Stimulated activated naive CD8-positive, alpha-beta T cell treated with anti-CD3 and anti-CD28 coated beads, Interleukin-15, Interleukin-2, amounts not matched to agents 100 U/mL and 50 U/mL, for 24 hours (primary cell): Measurements from ENCODE around the gene NEXMIF.
"Not testable (repeated sequence)": the region's sequence is repeated elsewhere in the genome, so short reads cannot be mapped to it uniquely, and the experiment has no call there.

ENCODE experiments used
- ATAC-seq: fragments of 150-1000 bp; cut with Tn5 transposase; one replicate; pipeline ENCODE4 v1.10.0; 2021
- DNase-seq: peaks from one replicate; pipeline ENCODE4 v3.0.0; 2021

NEXMIF gene

DNA sequence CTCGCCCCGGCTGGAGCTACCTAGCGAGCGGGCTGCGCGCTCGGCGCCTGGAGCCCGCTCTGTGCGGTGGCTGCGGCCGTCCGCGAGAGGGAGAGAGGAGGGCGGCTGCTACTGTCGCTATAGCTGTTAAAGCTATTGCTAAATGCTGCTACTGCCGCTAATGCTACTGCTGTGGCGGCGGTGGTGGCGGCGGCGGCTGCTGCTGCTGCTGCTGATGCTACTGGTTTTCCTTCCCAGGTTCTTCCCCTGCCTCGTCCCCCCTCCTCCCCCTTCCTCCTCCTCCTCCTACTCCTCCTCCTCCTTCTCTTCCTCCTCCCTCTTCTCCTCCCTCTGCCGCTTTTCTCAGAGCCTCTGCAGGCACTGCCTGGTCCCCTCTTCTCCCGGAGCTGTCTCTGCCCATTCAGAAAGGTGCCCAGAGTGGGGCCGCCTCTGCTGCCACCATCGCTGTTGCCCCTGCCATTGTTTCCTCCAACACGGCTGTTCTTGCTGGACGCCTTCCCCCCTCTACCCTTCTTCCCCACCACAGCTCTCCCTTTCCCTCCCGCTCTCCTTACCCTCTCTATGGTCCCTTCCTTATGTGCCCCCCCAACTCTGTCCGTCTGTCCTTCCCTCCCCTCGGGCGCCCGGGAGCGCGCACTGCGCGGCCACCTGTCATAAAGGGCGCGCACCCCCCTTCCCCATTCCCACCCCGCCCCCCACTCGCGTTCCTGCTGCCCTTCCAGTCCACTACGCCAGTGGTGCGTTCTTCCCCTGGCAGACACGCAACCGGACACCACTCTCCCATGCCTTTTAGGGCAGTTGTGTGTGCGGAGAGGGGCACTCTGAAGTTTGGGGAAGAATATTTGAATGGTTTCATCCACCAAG lies at the start of gene NEXMIF:
Gene NEXMIF (minus strand): TSS at position 228 of the 864 bp plus-strand sequence.
- peak; percentile 72 for ATAC-seq
- no peak for DNase-seq

- not testable (repeated sequence) for ATAC-seq, DNase-seq
These were observed 36.7 kb upstream of the NEXMIF start for GRCh38 chrX:74961962-74962361.

DNA sequence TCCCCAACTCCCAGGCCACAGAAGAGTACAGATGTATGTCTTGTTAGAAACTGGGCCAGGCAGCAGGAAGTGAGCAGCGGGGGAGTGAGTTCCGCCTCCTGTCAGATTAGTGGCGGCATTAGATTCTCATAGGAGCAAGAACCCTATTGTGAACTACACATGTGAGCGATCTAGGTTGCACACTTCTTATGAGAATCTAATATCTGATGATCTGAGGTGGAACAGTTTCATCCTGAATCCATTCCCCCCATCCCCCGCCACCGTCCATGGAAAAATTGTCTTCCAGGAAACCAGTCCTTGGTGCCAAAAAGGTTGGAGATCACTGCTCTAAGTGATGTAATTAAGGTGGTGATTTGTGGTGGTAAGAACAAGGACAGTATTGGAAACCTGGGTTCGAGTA lies 24.5 kb upstream of the NEXMIF start:
- DNase-seq (no peak), ATAC-seq (no peak)

- no peak for DNase-seq
- ATAC-seq: no peak
These were observed 15.2 kb upstream of the NEXMIF start for GRCh38 chrX:74940414-74940813.

DNA sequence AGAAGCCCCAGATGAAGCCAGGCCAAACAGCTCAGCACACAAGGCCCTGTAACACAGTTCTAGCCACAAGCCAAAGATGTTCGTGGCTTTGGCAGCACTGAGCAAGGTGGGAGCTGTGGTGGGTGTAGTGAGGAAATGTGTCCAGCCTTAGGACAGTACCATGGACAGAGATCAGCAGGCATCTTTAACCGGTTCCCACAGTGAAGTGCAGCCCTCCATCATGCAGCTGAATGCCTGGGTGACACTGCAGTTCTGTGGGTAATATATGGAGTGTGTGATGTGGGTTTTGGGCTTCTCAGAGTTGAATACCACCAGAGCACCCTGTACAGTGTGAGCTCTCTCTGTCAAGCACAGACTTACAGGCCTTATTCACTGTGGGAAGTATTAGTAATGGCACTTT lies 6.0 kb upstream of the NEXMIF start:
- ATAC-seq (no peak), DNase-seq (no peak)

DNA sequence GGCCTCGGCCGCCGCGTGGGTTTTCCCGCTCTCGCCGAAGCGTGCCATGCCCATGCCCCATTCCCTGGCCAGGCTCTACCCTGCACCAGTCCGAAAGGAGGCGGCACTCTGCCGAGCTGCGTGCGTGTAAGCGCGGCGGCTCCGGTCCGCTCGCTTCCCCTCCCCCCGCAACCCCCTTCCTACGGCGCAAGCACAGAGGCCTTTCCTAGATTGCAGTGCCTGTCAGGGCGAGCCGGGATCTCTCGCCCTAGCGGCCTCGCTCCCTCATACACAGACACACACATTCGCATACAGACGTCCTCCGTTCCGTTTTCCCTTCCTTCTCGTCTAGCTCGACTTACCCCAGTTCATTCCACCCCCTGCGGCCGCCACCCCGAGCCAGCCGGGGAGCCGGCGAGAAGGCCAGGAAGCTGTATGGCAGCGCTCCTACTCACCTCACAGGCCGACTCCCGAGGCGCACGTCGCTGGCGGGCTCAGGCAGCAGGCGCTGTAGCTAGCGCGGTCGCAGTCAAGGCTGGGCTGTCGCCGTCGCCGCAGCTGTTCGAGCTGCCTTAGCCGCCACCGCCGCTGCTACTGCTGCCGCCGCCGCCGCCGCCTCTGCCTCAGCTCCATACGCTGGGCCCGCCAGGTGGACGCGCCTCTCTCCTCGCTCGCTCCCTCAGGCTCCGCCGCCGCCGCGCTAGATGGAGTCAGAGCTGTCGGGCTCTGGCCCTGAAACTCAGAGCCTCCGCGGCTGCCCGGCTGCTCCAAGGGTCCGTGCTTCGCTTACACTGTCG lies 615 bp downstream of the NEXMIF start:
- ATAC-seq: peak; percentile 68
- peak; percentile 25 for DNase-seq

DNA sequence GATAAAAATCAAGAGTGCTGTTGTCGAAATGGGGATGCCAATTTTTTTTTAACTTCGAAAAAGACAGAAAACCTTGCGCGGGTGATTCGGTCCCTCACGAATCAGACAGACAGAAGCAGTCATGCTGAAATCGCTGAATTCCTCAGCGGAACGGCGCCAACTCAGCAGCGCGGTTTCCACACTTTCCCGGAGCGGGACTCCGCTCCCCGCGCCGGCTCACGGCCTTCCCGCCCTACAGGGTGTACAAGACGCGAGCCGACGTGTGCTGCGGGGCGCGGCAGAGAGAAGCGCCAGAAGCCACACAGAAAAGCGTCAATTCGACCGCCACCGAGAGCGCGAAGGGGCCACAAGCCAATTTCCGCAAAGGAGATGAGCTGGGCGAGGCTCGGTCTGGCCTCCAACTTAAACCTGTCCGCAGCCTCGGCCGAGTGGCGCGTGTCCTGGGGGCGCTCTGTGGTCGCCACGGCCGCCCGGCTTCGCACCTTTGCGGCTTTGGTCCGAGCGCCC lies 1.3 kb downstream of the NEXMIF start:
- no peak for ATAC-seq
- DNase-seq: peak; percentile 3

DNA sequence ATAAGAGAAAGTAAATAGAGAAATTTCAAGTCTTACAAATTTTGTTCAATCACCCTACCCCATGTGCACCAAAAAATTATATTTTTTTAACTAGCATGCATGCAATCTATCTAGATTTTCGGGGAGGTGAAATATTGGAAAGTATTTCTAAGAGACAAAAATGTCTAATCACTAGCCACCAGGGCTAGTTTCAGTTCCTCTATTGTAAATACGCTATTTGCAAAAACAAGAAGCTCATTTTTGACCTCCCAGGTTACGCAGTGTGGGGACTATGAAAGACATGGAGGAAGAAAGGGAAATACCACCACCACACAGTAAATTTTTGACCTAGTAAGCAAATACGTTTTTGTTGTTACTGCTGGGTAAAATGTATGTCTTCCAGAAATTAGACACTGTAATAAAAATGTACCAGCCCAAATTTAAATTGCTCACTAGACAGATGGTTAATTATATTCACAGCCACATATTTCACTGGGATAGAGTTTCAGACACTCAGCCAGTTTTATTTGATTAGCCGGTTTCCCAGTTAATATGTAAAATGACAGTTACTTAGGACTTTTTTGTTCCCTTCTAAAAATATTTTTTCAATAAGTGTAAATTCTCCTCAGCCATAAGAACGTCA lies 2.2 kb downstream of the NEXMIF start:
- no peak for ATAC-seq
- DNase-seq: no peak

GRCh38 chrX:74911494-74911893 lies 13.8 kb downstream of the NEXMIF start:
- ATAC-seq (no peak), DNase-seq (no peak)

GRCh38 chrX:74906417-74906816 lies 18.8 kb downstream of the NEXMIF start:
- no peak for ATAC-seq
- DNase-seq: no peak

DNA sequence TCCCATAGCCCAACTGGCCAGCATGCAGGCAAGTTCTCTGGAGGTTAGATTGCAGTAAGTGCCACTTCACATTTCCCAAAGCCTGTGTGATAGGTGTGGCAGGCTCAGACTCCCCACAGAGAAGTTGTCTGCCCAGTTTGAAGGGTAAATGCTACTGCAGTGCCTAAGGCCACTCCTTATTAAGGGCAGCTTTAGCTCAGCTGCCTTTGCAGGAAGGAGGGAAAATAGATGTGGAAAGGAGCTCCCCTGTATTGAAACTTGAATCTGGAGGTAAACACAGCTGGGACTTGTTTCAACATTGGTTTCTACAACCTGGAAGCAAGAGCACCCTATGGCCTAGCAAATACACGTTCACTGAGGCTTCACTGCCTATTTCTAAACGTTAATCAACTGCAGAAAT lies 22.4 kb downstream of the NEXMIF start:
- DNase-seq (no peak), ATAC-seq (no peak)

DNA sequence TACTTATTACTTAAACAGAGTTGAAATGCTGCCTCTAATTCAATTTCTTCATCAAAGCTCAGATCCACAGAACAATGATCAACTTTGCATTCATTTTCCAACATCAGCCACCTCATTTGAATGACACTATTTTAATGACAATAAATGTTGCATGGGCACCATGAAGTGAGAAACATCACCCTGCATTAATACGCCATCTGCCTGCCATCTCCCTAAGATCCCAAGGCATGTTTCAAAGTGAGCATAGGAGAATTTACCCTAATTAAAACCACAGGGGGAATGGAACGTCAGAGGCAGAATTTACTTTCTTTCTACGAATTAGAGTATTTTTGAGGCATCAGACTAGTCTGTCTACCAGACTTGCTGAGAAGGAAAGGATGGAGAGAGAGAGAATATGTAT lies 32.7 kb downstream of the NEXMIF start:
- DNase-seq: no peak
- ATAC-seq: no peak

DNA sequence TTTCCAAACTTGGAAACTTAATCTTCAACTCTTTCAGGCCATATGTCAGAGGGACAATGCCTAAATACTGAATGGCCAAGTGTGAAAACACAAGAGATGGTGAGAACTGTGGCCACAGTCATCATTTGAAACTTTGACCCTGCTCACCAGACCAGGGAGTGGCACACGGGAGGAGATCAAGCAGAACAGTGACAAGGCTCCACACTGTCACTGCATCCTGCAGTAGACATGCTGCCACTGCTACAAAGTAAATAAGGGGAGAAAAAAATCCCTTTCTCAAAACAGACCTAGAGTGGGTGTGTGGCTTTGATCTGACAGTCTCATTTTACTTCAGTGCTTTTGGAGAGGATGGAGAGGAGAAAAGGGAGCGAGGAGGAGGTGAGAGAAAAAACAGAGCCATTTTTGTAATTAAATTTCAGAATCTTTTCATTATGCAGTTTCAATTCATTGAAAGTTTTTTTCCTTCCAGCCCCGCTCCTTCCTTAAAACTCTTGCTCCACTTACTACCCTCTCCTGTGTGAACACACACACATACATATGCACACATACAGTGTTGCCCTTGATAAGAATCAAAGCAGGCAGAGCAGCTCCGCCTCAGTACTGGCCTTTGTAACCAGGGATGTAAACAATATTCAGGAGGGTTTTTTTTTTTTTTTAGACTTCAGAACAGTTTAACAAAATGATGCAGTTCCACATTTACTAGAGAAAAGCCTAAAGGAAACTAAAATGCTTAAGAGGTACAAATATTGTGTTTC lies 34.4 kb downstream of the NEXMIF start:
- ATAC-seq (no peak), DNase-seq (no peak)

DNA sequence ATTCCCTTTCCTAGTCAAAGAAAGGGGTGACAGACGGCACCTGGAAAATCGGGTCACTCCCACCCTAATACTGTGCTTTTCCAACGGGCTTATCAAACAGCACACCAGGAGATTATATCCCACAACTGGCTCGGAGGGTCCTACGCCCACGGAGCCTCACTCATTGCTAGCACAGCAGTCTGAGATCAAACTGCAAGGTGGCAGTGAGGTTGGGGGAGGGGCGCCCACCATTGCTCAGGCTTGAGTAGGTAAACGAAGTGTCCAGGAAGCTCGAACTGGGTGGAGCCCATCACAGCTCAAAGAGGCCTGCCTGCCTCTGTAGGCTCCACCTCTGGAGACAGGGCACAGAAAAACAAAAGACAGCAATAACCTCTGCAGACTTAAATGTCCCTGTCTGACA lies 42.9 kb downstream of the NEXMIF start:
- not testable (repeated sequence) for DNase-seq, ATAC-seq

- DNase-seq (no peak), ATAC-seq (no peak)
These were observed 59.5 kb downstream of the NEXMIF start for GRCh38 chrX:74865725-74866124.

- ATAC-seq: no peak
- no peak for DNase-seq
These were observed 72.0 kb downstream of the NEXMIF start for GRCh38 chrX:74853255-74853654.

DNA sequence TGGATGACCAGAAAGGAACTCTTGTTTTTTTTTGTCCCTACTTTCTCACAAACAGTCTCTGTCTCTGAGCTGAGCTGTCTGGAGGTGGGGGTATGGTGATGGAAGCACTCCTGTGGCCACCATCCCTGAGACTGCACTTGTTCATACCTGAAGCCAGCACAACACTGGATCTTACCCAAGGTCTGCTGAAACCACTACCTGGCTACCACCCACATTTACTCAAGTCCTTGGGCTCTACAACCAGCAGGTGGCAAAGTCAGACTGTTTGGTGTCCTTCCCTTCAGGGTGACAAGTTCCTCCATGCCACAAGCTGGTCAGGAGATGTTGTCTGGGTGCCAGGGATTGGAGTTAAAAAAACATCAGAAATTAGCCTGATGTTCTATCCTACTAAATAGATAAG lies 89.7 kb downstream of the NEXMIF start:
- ATAC-seq: no peak
- no peak for DNase-seq

DNA sequence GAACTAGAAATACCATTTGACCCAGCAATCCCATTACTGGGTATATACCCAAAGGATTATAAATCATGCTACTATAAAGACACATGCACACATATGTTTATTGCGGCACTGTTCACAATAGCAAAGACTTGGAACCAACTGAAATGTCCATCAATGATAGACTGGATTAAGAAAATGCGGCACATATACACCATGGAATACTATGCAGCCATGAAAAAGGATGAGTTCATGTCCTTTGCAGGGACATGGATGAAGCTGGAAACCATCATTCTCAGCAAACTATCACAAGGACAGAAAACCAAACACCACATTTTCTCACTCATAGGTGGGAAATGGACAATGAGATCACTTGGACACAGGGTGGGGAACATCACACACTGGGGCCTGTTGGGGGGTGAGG lies 105.5 kb downstream of the NEXMIF start:
- not testable (repeated sequence) for DNase-seq, ATAC-seq

DNA sequence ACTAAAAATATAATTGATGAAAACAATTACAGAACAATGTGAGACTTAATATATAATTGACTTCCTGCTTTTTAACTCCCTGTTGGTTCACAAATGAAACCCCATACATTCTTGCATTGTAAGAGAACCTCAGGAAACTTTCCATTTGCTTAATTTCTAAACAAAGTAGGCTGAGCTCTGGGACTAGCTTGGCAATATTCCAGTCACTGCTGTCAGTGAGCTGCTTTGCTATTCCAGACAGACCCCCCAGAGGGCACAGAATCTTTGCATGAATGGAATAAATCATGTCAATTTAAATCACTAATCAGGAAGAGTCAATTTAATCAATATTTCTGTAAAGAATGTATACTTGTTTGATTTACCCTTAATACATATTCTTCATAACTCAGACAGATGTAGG lies 110.6 kb downstream of the NEXMIF start:
- ATAC-seq (no peak), DNase-seq (no peak)

DNA sequence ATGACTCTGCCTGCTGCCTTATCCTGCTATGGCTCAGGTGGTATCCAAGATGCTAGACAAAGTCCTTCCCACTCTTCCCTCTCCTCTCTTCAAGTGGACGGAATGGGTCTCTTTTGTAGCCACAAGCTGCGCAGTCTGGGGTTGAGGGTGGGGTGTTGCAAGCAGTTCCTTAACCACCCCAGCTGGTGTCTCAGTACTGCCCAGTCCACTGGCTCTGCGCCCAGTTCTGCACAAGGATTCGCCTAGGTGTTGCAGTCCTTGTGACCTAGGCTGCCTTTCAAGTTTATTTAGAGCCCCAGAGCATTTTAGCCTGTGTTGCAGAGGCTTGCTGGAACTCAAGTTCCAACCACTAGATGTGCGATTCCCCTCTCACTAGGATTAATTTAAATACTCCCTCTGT lies 120.7 kb downstream of the NEXMIF start:
- DNase-seq (no peak), ATAC-seq (no peak)

DNA sequence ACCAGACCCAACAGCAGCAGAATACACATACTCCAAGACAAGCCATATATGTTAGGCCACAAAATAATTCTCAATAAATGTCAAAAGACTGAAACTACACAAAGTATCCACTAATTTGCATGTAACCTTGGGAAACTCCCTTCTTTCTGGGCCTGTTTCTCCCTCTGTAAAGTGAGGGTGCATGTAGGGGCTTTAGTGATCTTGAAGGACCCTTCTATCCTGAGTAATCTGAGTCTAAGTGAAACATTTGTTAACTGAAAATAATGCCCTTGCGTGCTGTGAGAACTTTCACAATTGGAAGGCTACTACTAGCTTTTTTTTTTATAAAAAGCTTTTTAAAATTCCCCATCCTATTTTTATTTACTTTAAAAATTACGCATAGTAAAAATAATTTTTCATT lies 125.2 kb downstream of the NEXMIF start:
- no peak for ATAC-seq
- DNase-seq: no peak

DNA sequence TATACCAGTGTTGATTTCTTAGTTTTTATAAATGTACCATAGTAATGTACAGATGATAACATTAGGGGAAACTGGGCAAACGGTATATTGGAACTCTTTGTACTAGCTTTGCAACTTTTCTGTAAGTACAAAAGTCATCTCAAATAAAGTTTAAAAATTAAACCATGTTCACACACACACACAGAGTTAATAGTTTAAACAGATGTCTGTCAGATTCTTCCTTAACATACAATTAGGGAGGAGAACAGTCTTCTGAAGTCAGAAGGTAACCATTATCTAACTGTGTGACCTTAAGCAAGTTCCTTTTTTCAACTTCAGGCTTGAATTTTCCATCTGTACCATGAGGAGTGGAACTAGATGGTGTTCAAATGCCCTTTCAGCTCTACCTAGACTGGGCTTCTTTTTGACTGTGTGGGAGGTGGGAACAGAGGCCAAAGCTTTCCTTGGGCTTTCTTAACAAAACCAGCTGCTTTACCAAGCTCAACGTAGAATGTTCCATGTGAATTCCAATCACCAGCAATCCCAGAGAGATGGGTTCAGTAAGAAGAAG lies 127.8 kb downstream of the NEXMIF start:
- no peak for ATAC-seq
- DNase-seq: no peak
